ENCODE results near the gene MT1B.

GRCh38 chr16:56634715-56635440, 16.8 kb upstream of the MT1B start:
- no peak for TF ChIP-seq CTCF (conservative IDR thresholded peaks at IDR 0.05; ENCODE audit: low read depth, low read length)
- no peak for TF ChIP-seq POLR2A (IDR thresholded peaks at IDR 0.05; ENCODE audit: low read depth, low read length)
- no peak for TF ChIP-seq BHLHE40 (IDR thresholded peaks at IDR 0.05; ENCODE audit: low read depth, low read length)
- no peak for TF ChIP-seq RFX5 (IDR thresholded peaks at IDR 0.05; ENCODE audit: low read depth, low read length)
- TF ChIP-seq MAFK (IDR thresholded peaks at IDR 0.05; ENCODE audit: low read depth, low read length): no peak

Data from IMR-90 (cell line).